Measurements from ENCODE around the gene GIMAP1. TPM values are rescaled to one million over a fixed set of nuclear protein-coding genes. Genes with fewer than 3 reads are reported as not detected.

The GIMAP1 gene
- total RNA-seq, 2 donors from 2014 or later, result 0.94 to 1.6 TPM

GRCh38 chr7:150745086-150745485, 28.7 kb downstream of the GIMAP1 start:
- TF ChIP-seq CTCF (IDR thresholded peaks at IDR 0.05), result no peak
- H3K9ac ChIP-seq (ENCODE audit: low read depth in 2 of 2, low read length in 2 of 2), result no peak overlapping the region
- intact Hi-C loops (cut with DNase I), result no loop called here
- H3K4me1 ChIP-seq, result no peaks in the 10 kb centered on the region
- H3K27ac ChIP-seq, result no peak overlapping the region
- no peak overlapping the region for H3K4me3 ChIP-seq
- no peaks in the 10 kb centered on the region for H3K9me3 ChIP-seq
- H3K36me3 ChIP-seq, result no peaks in the 10 kb centered on the region
- H3K27me3 ChIP-seq, result no peaks in the 10 kb centered on the region
- DNase-seq, result no peak

GRCh38 chr7:150745876-150746275, 29.5 kb downstream of the GIMAP1 start:
- Histone ChIP-seq H3K9ac (ENCODE audit: low read depth in 2 of 2, low read length in 2 of 2) (no peak overlapping the region), H3K36me3 (no peaks in the 10 kb centered on the region), H3K9me3 (no peaks in the 10 kb centered on the region), H3K4me1 (no peaks in the 10 kb centered on the region), H3K27ac (no peak overlapping the region), H3K27me3 (no peaks in the 10 kb centered on the region), H3K4me3 (no peak overlapping the region)
- DNase-seq, result no peak
- intact Hi-C loops (cut with DNase I), result no loop called here
- no peak for TF ChIP-seq CTCF (IDR thresholded peaks at IDR 0.05)

- TF ChIP-seq CTCF (IDR thresholded peaks at IDR 0.05), result no peak
- Histone ChIP-seq H3K4me3 (no peak overlapping the region), H3K4me1 (no peaks in the 10 kb centered on the region), H3K27ac (no peak overlapping the region), H3K9me3 (no peaks in the 10 kb centered on the region), H3K36me3 (no peaks in the 10 kb centered on the region), H3K27me3 (no peaks in the 10 kb centered on the region), H3K9ac (ENCODE audit: low read depth in 2 of 2, low read length in 2 of 2) (no peak overlapping the region)
- no peak for DNase-seq
- intact Hi-C loops (cut with DNase I), result no loop called here
Observed at GRCh38 chr7:150746921-150747320, 30.5 kb downstream of the GIMAP1 start.

GRCh38 chr7:150748376-150748775, 32.0 kb downstream of the GIMAP1 start:
- no peaks in the 10 kb centered on the region for H3K4me1 ChIP-seq
- no peaks in the 10 kb centered on the region for H3K9me3 ChIP-seq
- H3K9ac ChIP-seq (ENCODE audit: low read depth in 2 of 2, low read length in 2 of 2), result no peak overlapping the region
- no peak for DNase-seq
- intact Hi-C loops (cut with DNase I), result no loop called here
- H3K36me3 ChIP-seq, result no peaks in the 10 kb centered on the region
- no peaks in the 10 kb centered on the region for H3K27me3 ChIP-seq
- H3K4me3 ChIP-seq, result no peak overlapping the region
- H3K27ac ChIP-seq, result no peak overlapping the region
- no peak for TF ChIP-seq CTCF (IDR thresholded peaks at IDR 0.05)

GRCh38 chr7:150751702-150752101, 35.3 kb downstream of the GIMAP1 start:
- no peak overlapping the region for H3K9ac ChIP-seq (ENCODE audit: low read depth in 2 of 2, low read length in 2 of 2)
- no peaks in the 10 kb centered on the region for H3K9me3 ChIP-seq
- no peak for TF ChIP-seq CTCF (IDR thresholded peaks at IDR 0.05)
- no peaks in the 10 kb centered on the region for H3K4me1 ChIP-seq
- no peak overlapping the region for H3K4me3 ChIP-seq
- no peaks in the 10 kb centered on the region for H3K27me3 ChIP-seq
- H3K27ac ChIP-seq, result no peak overlapping the region
- DNase-seq, result no peak
- intact Hi-C loops (cut with DNase I), result no loop called here
- no peaks in the 10 kb centered on the region for H3K36me3 ChIP-seq

- H3K9me3 ChIP-seq, result no peaks in the 10 kb centered on the region
- no peaks in the 10 kb centered on the region for H3K4me1 ChIP-seq
- no peak for DNase-seq
- H3K4me3 ChIP-seq, result no peak overlapping the region
- H3K36me3 ChIP-seq, result no peaks in the 10 kb centered on the region
- no peaks in the 10 kb centered on the region for H3K27me3 ChIP-seq
- H3K27ac ChIP-seq, result no peak overlapping the region
- H3K9ac ChIP-seq (ENCODE audit: low read depth in 2 of 2, low read length in 2 of 2), result no peak overlapping the region
- TF ChIP-seq CTCF (IDR thresholded peaks at IDR 0.05), result no peak
- intact Hi-C loops (cut with DNase I), result no loop called here
Observed at GRCh38 chr7:150753239-150753638, 36.8 kb downstream of the GIMAP1 start.

All from colonic mucosa (tissue), 4 donors.